A172 (cell line): ENCODE measurements around the gene AMPD2. TPM values are rescaled to one million over a fixed set of nuclear protein-coding genes. Genes with fewer than 3 reads are reported as not detected.
A peak's percentile ranks its signal among the peaks of the same experiment; 100 is the strongest.

Experiments used
- DNase-seq: peaks from one replicate; pipeline ENCODE4 v3.0.0-alpha.2; 2015; ENCODE audit warnings: low spot score
- total RNA-seq: library from RNA; depleted of rRNA; stranded (reverse); fragments of >200 nt; shearing (Covaris generic); gene quantifications from 2 replicates; pipeline ENCODE4 v1.2.3, GENCODE V29; 2014; rRNA removed

AMPD2 gene
- 47.5 and 75.8 TPM in 2 replicates for total RNA-seq

- peak; percentile 58 for DNase-seq
Measured at GRCh38 chr1:109619576-109620400, at the start of gene AMPD2, which contains the start of gene GNAT2. TSS of gene AMPD2 (plus strand) at chr1:109619837. CDS start at chr1:109621176, 1,339 bp downstream. TSS of gene GNAT2 (minus strand) at chr1:109619616. CDS start at chr1:109612870, 6,746 bp downstream.

GRCh38 chr1:109570414-109570813 is 49.2 kb upstream of the AMPD2 start:
- no peak for DNase-seq

- no peak for DNase-seq
Measured at GRCh38 chr1:109573785-109574184, 45.9 kb upstream of the AMPD2 start.

GRCh38 chr1:109578947-109579443 is 40.6 kb upstream of the AMPD2 start:
- DNase-seq = no peak

- DNase-seq = no peak
Measured at GRCh38 chr1:109579491-109579890, 40.1 kb upstream of the AMPD2 start.

- DNase-seq = no peak
Measured at GRCh38 chr1:109582021-109582420, 37.6 kb upstream of the AMPD2 start.

- DNase-seq = no peak
Measured at GRCh38 chr1:109584766-109585165, 34.9 kb upstream of the AMPD2 start.

- no peak for DNase-seq
Measured at GRCh38 chr1:109586055-109586454, 33.6 kb upstream of the AMPD2 start.

- DNase-seq = no peak
Measured at GRCh38 chr1:109589177-109589576, 30.5 kb upstream of the AMPD2 start.

GRCh38 chr1:109589679-109590078 is 30.0 kb upstream of the AMPD2 start:
- DNase-seq = no peak

GRCh38 chr1:109592916-109593315 is 26.7 kb upstream of the AMPD2 start:
- no peak for DNase-seq

- no peak for DNase-seq
Measured at GRCh38 chr1:109595531-109595930, 24.1 kb upstream of the AMPD2 start.

GRCh38 chr1:109598156-109598555 is 21.5 kb upstream of the AMPD2 start:
- DNase-seq = no peak

- DNase-seq = no peak
Measured at GRCh38 chr1:109598655-109599054, 21.0 kb upstream of the AMPD2 start.

- DNase-seq = no peak
Measured at GRCh38 chr1:109603229-109603628, 16.4 kb upstream of the AMPD2 start.

GRCh38 chr1:109605381-109605780 is 14.3 kb upstream of the AMPD2 start:
- no peak for DNase-seq

- DNase-seq = no peak
Measured at GRCh38 chr1:109609881-109610280, 9.8 kb upstream of the AMPD2 start.

GRCh38 chr1:109610609-109611307 is 8.9 kb upstream of the AMPD2 start:
- DNase-seq = peak; percentile 52

- DNase-seq = no peak
Measured at GRCh38 chr1:109611308-109611990, 8.2 kb upstream of the AMPD2 start.

GRCh38 chr1:109613361-109614147 is 6.1 kb upstream of the AMPD2 start:
- no peak for DNase-seq

- no peak for DNase-seq
Measured at GRCh38 chr1:109615879-109616278, 3.8 kb upstream of the AMPD2 start.
